ENCODE results near the gene ZNF532. TPM values are rescaled to one million over a fixed set of nuclear protein-coding genes. Genes with fewer than 3 reads are reported as not detected.

Gene ZNF532
- total and polyA plus RNA-seq, 2 donors from 2014 or later: 5.7 to 76.3 TPM

- intact Hi-C loops (cut with DNase I): no loop called here
- H3K27me3 ChIP-seq (ENCODE audit: control insufficient read depth, insufficient read depth, low read length): no peaks in the 10 kb centered on the region
- no peaks in the 10 kb centered on the region for H3K36me3 ChIP-seq (ENCODE audit: control insufficient read depth in 2 of 3, insufficient read depth in 3 of 3, low read length in 3 of 3)
- no peak for DNase-seq
- TF ChIP-seq CTCF (IDR thresholded peaks at IDR 0.05; ENCODE audit: borderline replicate concordance, extremely low read depth, insufficient read depth): no peak
- no peaks in the 10 kb centered on the region for H3K9me3 ChIP-seq (ENCODE audit: control insufficient read depth in 2 of 3, insufficient read depth in 1 of 3, low read length in 3 of 3)
- no peak overlapping the region for H3K27ac ChIP-seq (ENCODE audit: low read depth in 2 of 2, low read length in 2 of 2)
- H3K4me3 ChIP-seq (ENCODE audit: low read length in 3 of 3): no peak overlapping the region
- H3K9ac ChIP-seq (ENCODE audit: low read length in 3 of 3): no peak overlapping the region
- H3K4me1 ChIP-seq (ENCODE audit: control insufficient read depth in 2 of 3, insufficient read depth in 2 of 3, low read depth in 1 of 3, low read length in 3 of 3): peaks cover 0 to 6% (median 5%) of the 10 kb centered on the region in 3 donors
- no peak for FAIRE-seq
These were observed 7.8 kb upstream of the ZNF532 start for GRCh38 chr18:58856881-58857280.

GRCh38 chr18:58858591-58859468 is 5.8 kb upstream of the ZNF532 start:
- no peaks in the 10 kb centered on the region for H3K36me3 ChIP-seq (ENCODE audit: control insufficient read depth in 2 of 3, insufficient read depth in 3 of 3, low read length in 3 of 3)
- H3K9ac ChIP-seq (ENCODE audit: low read length in 3 of 3): no peak overlapping the region
- DNase-seq (no peak), FAIRE-seq (no peak)
- H3K4me3 ChIP-seq (ENCODE audit: low read length in 3 of 3): no peak overlapping the region
- H3K4me1 ChIP-seq (ENCODE audit: control insufficient read depth in 2 of 3, insufficient read depth in 2 of 3, low read depth in 1 of 3, low read length in 3 of 3): peaks cover 4 to 13% (median 6%) of the 10 kb centered on the region in 3 donors
- intact Hi-C loops (cut with DNase I): no loop called here
- no peaks in the 10 kb centered on the region for H3K9me3 ChIP-seq (ENCODE audit: control insufficient read depth in 2 of 3, insufficient read depth in 1 of 3, low read length in 3 of 3)
- no peaks in the 10 kb centered on the region for H3K27me3 ChIP-seq (ENCODE audit: control insufficient read depth, insufficient read depth, low read length)
- H3K27ac ChIP-seq (ENCODE audit: low read depth in 2 of 2, low read length in 2 of 2): peak overlapping the region in 1 of 2 donors; percentile 13
- no peak for TF ChIP-seq CTCF (IDR thresholded peaks at IDR 0.05; ENCODE audit: borderline replicate concordance, extremely low read depth, insufficient read depth)

- no peak overlapping the region for H3K27ac ChIP-seq (ENCODE audit: low read depth in 2 of 2, low read length in 2 of 2)
- H3K9ac ChIP-seq (ENCODE audit: low read length in 3 of 3): no peak overlapping the region
- H3K27me3 ChIP-seq (ENCODE audit: control insufficient read depth, insufficient read depth, low read length): no peaks in the 10 kb centered on the region
- TF ChIP-seq CTCF (IDR thresholded peaks at IDR 0.05; ENCODE audit: borderline replicate concordance, extremely low read depth, insufficient read depth): no peak
- no peaks in the 10 kb centered on the region for H3K36me3 ChIP-seq (ENCODE audit: control insufficient read depth in 2 of 3, insufficient read depth in 3 of 3, low read length in 3 of 3)
- intact Hi-C loops (cut with DNase I): no loop called here
- H3K9me3 ChIP-seq (ENCODE audit: control insufficient read depth in 2 of 3, insufficient read depth in 1 of 3, low read length in 3 of 3): no peaks in the 10 kb centered on the region
- FAIRE-seq (no peak), DNase-seq (no peak)
- no peak overlapping the region for H3K4me3 ChIP-seq (ENCODE audit: low read length in 3 of 3)
- peaks cover 6 to 16% (median 7%) of the 10 kb centered on the region in 3 donors for H3K4me1 ChIP-seq (ENCODE audit: control insufficient read depth in 2 of 3, insufficient read depth in 2 of 3, low read depth in 1 of 3, low read length in 3 of 3)
These were observed 4.8 kb upstream of the ZNF532 start for GRCh38 chr18:58859907-58860306.
